Activated CD4-positive, alpha-beta T cell treated with anti-CD3 and anti-CD28 coated beads, Interleukin-2, amount 50 U/mL, for 16 hours (primary cell): Measurements from ENCODE around the gene CNTN5.

Experiments
- DNase-seq: peaks from one replicate; pipeline ENCODE4 v3.0.0-alpha.2; 2020

Gene CNTN5

DNA sequence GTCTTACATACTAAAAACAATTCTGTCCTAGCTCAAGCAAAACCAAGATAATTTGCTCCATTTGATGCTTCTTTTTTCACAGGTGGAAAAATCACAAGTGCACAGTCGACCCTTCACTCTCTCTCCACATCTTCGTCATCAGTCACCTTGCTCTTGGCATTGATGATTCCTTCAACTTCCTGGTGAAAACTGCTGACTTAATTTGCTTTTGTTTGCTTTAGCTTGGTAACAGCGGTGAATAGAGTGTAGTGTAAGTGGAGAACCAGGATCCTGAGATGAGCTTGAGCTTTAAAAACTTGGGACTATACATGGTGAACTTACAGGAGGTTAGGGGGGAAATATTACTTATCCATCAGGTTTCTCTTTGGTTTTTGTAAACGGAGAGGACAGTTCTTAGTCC lies 1335.3 kb downstream of the CNTN5 start:
- DNase-seq = no peak

DNA sequence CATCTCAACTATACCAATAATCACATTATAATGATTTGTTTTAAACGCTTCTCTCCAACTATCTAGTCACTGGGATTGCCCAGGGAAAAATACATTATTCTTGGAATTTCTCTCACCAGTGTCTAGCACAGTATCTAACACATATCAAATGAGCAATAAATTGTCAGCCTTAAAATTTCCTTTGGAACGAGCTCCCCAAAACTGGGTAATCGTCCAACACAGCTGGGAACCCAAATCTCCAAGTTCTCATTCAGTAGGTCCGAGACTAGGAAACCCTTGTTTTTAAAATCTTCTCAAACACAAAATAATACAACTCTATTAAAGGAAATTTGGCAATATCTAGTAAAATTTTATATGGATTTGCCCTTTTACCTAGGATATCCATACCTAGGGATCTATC lies 1338.5 kb downstream of the CNTN5 start:
- DNase-seq = no peak

DNA sequence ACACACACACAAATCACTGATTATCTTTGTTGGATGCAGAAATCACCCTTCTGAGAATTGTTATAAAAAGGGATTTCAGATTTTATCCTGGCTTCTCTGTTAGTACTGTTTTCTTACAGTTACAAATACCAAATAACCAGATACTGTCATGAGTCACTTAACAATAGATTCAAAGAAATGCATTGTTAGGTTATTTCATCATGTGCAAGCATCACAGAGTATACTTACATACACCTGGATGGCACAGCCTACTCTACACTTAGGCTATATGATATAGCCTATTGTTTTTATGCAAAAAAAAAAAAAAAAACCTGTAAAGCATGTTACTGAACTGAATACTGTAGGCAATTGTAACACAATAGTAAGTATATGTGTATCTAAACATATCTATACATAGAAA lies 1347.1 kb downstream of the CNTN5 start:
- no peak for DNase-seq

DNA sequence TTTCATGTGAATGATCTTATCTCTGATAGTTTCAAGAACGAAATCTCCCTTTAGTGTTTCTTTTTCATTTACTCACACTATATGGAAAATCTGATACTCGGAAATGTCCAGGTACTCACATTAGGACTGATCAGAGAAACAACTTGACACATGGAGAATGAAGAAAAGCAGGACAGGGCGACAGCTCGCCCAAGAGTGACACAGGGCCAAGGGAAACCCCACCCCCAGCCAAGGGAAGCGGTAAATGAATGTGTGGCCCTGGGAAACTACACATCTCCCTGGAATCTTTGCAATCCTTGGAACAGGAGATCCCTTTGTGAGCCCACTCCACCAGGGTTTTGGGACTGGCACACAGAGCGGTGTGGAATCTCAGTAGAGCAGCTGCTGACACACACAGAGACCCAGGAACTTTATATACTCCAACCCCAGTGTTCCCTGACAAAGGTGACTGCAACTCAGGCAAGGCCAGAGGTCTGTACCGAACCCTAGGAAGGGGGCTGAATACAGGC lies 1362.7 kb downstream of the CNTN5 start:
- no peak for DNase-seq

DNA sequence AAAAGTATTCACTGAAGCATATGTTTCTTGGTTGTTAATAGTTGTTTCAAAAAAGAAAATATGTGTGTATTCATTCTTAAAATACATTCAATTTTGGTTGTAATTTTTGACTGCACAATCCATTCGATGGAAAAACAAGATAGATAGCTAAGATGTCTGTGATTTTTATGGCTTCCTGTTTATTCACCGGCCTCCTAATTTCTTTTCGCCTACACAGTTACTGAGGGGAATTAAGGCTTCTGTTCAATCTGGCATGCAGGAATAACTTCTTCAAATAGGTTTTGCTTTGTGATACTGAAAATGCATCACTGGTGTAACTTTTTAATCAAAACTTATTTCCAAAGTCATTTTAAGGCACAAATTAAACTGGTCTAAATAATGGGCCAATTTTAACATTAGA lies 1375.5 kb downstream of the CNTN5 start:
- no peak for DNase-seq

DNA sequence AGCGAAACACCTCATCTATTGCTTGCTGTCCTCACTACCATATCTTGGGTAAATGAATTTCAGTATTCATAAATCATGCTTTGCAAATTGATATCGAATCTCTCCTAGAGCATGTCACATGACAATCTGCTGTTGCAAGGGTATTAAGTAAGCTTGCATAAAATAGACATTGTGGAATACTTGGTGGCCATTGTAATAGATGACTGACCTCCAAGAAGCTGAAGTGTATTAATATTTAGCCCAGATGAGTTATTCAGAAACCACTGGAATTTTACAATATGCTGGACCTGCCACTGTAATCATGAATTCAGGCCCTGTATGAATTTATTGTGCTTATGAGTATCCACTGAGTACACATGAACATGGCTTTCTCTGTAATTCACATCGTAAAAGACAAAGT lies 1376.7 kb downstream of the CNTN5 start:
- DNase-seq = no peak

DNA sequence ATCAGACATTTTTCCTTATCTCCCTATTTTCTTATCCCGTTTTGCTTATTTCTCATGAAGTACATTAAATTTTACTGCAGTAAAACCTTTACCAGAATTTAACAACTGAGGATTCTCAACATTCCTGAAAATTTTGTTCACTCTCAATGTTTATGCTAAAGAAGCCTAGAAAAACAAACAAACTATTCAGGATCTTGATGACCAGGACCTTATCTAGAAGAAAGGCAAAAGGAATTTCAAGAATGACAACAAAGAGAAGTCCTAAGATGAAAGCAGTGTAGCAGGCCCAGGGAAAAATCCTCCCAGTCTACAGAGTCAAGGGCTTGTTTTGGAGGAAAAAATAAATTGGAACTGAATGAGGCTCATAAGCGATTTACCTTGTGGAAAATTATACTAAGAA lies 1383.1 kb downstream of the CNTN5 start:
- DNase-seq = no peak

DNA sequence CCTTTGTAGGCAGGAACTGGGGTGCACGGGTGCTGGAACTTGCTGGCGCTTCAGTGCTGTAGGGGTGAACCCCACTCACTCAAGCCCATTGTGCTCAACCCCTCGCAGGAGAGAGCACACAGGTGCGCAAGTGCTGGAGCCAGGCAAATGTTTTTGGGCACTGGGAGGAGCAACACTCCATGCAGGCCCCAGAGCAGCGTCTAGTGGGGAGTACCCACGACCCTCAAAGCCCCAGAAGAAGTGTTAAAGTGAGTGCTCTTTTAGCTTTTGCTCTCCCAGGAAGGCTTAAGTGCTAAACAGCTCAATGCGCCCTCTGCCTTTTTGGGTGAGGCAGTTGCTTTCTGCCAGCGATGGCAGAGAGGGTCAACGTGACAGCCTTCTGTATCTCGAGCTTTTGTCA lies 1384.2 kb downstream of the CNTN5 start:
- DNase-seq = no peak
